Panc1 (cell line): ENCODE measurements around the gene OR4D2. TPM values are rescaled to one million over a fixed set of nuclear protein-coding genes. Genes with fewer than 3 reads are reported as not detected.
A peak's percentile ranks its signal among the peaks of the same experiment; 100 is the strongest.
"Not testable (repeated sequence)": the region's sequence is repeated elsewhere in the genome, so short reads cannot be mapped to it uniquely, and the experiment has no call there.

Experiments used
- ATAC-seq: fragments of 200-7000 bp; cut with Tn5 transposase; 2 replicates; pipeline ENCODE4 v1.9.1; 2020; ENCODE audit warnings: mild to moderate bottlenecking, moderate library complexity
- BruUV-seq: library from RNA; stranded (reverse); fragments of 400-500 nt; replicated peaks from 2 replicates; lab custom pipeline; 2021; lab: Mats Ljungman, UMichigan
- CTCF ChIA-PET: fragments of 300-600 bp; sonication (Branson Sonifier 250); formaldehyde crosslinking; loops from one replicate; lab custom pipeline; 2022; ENCODE audit warnings: antibody characterized with exemption; lab: Charles Lee
- POLR2A ChIA-PET: fragments of 300-600 bp; sonication (Branson Sonifier 250); formaldehyde crosslinking; loops from one replicate; lab custom pipeline; 2022; ENCODE audit warnings: antibody characterized with exemption; lab: Charles Lee
- DNase-seq: peaks from one replicate; pipeline ENCODE4 v3.0.0-alpha.2; 2010; ENCODE audit warnings: low read depth, low spot score
- H3K27ac ChIP-seq: 2 replicates; pipeline ENCODE4 v1.5.1; 2011; ENCODE audit warnings: mild to moderate bottlenecking, low read length, inconsistent platforms
- H3K27me3 ChIP-seq: fragments of 200-500 bp; sonication (Bioruptor generic); 2 replicates; pipeline ENCODE4 v1.6.0; 2014; ENCODE audit warnings: low read length, inconsistent platforms; ENCODE audit not compliant: control insufficient read depth, insufficient read depth
- H3K36me3 ChIP-seq: fragments of 200-500 bp; sonication (Bioruptor generic); 2 replicates; pipeline ENCODE4 v1.5.1; 2014; ENCODE audit warnings: inconsistent platforms, mild to moderate bottlenecking, low read length, moderate library complexity; ENCODE audit not compliant: control insufficient read depth, insufficient read depth
- H3K4me1 ChIP-seq: 2 replicates; pipeline ENCODE4 v1.5.1; 2011; ENCODE audit warnings: inconsistent platforms, mild to moderate bottlenecking, low read length, moderate library complexity; ENCODE audit not compliant: control insufficient read depth, insufficient read depth
- H3K4me3 ChIP-seq, 2 experiments: 2 replicates each; pipeline ENCODE4 v1.5.1; 2011 to 2012; ENCODE audit warnings: low read depth in 2 of 2, low read length in 2 of 2, mild to moderate bottlenecking in 2 of 2, inconsistent platforms in 1 of 2, moderate library complexity in 1 of 2
- H3K9me3 ChIP-seq: fragments of 200-500 bp; sonication (Bioruptor generic); 2 replicates; pipeline ENCODE4 v1.5.1; 2014; ENCODE audit warnings: low read depth, mild to moderate bottlenecking, inconsistent platforms, low read length, moderate library complexity; ENCODE audit not compliant: control insufficient read depth, insufficient read depth
- POLR2AphosphoS5 ChIP-seq: IDR thresholded peaks from 2 replicates; pipeline ENCODE4 v1.6.1; 2012; ENCODE audit warnings: mild to moderate bottlenecking, low read depth, low read length, moderate library complexity
- SIN3A ChIP-seq: IDR thresholded peaks from 2 replicates; pipeline ENCODE4 v1.6.1; 2012; ENCODE audit warnings: low read depth, mild to moderate bottlenecking, low read length, moderate library complexity, borderline replicate concordance; ENCODE audit not compliant: insufficient read depth
- TCF7L2 ChIP-seq: IDR thresholded peaks from 2 replicates; pipeline ENCODE4 v1.6.1; 2011; ENCODE audit warnings: mild to moderate bottlenecking, low read depth, low read length, inconsistent platforms
- in situ Hi-C: cut with HindIII; loops from 2 replicates; pipeline ENCODE4 v1.10.0; 2016; ENCODE audit warnings: low sequenced_read_pairs, low pct_unique_long_range_greater_than_20kb
- intact Hi-C: fragments of 100-400 bp; cut with micrococcal nuclease; formaldehyde crosslinking; loops from one replicate; pipeline ENCODE4 v1.10.0; 2022; ENCODE audit not compliant: unreplicated experiment
- total RNA-seq: library from RNA; stranded (reverse); gene quantifications from one replicate; pipeline ENCODE4 v1.2.1, GENCODE V29; 2021; ENCODE audit not compliant: unreplicated experiment
- TF ChIP-seq, protein P1 (sequence below), 2 experiments: IDR thresholded peaks; 2 replicates each; pipeline ENCODE4 v1.6.1; 2011 to 2012; ENCODE audit warnings: low read depth in 2 of 2, control low read depth in 1 of 2, low read length in 1 of 2, mild to moderate bottlenecking in 1 of 2, moderate library complexity in 1 of 2; ENCODE audit not compliant: insufficient read depth in 1 of 2
- TF ChIP-seq, protein P2 (sequence below): fragments of 450-650 bp; IDR thresholded peaks from 2 replicates; pipeline ENCODE4 v1.5.1; 2017; ENCODE audit warnings: mild to moderate bottlenecking

OR4D2 gene
- total RNA-seq, 1 experiment from 2014 or later, result not detected

DNA sequence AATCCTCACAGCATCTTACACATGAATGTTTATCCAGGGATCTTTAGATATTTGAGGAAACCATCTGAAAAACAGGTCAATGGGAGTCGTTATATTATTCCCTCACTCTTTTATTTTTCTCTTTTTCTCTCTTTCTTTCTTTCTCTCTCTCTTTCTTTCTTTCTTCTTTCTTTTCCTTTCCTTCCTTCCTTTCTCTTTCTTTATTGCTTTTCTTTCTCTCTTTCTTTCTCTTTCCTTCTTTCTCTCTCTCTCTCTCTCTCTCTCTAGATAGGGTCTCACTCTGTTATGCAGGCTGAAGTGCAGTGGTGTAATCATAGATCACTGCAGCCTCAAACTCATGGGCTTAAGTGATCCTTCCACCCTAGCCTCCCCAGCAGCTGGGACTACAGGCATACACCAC is 38.9 kb upstream of the OR4D2 start:
- Histone ChIP-seq H3K36me3 (no peaks in the 10 kb centered on the region), H3K4me1 (no peaks in the 10 kb centered on the region), H3K9me3 (no peaks in the 10 kb centered on the region), H3K27ac (no peak overlapping the region), H3K27me3 (peaks cover 27% of the 10 kb centered on the region), H3K4me3 (no peak overlapping the region)
- no peak for ATAC-seq
- in situ Hi-C loops, result no loop called here
- DNase-seq, result no peak
- BruUV-seq, result no TSS peak
- ChIA-PET CTCF (no interaction called here), POLR2A (no interaction called here)
- TF ChIP-seq, protein P1, sequence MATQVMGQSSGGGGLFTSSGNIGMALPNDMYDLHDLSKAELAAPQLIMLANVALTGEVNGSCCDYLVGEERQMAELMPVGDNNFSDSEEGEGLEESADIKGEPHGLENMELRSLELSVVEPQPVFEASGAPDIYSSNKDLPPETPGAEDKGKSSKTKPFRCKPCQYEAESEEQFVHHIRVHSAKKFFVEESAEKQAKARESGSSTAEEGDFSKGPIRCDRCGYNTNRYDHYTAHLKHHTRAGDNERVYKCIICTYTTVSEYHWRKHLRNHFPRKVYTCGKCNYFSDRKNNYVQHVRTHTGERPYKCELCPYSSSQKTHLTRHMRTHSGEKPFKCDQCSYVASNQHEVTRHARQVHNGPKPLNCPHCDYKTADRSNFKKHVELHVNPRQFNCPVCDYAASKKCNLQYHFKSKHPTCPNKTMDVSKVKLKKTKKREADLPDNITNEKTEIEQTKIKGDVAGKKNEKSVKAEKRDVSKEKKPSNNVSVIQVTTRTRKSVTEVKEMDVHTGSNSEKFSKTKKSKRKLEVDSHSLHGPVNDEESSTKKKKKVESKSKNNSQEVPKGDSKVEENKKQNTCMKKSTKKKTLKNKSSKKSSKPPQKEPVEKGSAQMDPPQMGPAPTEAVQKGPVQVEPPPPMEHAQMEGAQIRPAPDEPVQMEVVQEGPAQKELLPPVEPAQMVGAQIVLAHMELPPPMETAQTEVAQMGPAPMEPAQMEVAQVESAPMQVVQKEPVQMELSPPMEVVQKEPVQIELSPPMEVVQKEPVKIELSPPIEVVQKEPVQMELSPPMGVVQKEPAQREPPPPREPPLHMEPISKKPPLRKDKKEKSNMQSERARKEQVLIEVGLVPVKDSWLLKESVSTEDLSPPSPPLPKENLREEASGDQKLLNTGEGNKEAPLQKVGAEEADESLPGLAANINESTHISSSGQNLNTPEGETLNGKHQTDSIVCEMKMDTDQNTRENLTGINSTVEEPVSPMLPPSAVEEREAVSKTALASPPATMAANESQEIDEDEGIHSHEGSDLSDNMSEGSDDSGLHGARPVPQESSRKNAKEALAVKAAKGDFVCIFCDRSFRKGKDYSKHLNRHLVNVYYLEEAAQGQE (IDR thresholded peaks at IDR 0.05; ENCODE audit: insufficient read depth in 1 of 2, low read depth in 2 of 2, low read length in 1 of 2), result no peak
- TF ChIP-seq, protein P2, sequence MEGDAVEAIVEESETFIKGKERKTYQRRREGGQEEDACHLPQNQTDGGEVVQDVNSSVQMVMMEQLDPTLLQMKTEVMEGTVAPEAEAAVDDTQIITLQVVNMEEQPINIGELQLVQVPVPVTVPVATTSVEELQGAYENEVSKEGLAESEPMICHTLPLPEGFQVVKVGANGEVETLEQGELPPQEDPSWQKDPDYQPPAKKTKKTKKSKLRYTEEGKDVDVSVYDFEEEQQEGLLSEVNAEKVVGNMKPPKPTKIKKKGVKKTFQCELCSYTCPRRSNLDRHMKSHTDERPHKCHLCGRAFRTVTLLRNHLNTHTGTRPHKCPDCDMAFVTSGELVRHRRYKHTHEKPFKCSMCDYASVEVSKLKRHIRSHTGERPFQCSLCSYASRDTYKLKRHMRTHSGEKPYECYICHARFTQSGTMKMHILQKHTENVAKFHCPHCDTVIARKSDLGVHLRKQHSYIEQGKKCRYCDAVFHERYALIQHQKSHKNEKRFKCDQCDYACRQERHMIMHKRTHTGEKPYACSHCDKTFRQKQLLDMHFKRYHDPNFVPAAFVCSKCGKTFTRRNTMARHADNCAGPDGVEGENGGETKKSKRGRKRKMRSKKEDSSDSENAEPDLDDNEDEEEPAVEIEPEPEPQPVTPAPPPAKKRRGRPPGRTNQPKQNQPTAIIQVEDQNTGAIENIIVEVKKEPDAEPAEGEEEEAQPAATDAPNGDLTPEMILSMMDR, result no peak
- TF ChIP-seq TCF7L2 (no peak), POLR2AphosphoS5 (no peak)
- intact Hi-C loops, result loop anchor here (1.0 kb wide), 1 partner anchor 8 kb away; no protein-coding TSS in a partner anchor

DNA sequence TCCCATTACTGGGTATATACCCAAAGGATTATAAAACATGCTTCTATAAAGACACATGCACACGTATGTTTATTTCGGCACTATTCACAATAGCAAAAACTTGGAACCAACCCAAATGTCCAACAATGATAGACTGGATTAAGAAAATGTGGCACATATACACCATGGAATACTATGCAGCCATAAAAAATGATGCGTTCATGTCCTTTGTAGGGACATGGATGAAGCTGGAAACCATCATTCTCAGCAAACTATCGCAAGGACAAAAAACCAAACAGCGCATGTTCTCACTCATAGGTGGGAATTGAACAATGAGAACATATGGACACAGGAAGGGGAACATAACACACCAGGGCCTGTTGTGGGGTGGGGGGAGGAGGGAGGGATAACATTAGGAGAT is 34.1 kb upstream of the OR4D2 start:
- ATAC-seq, DNase-seq, H3K9me3 ChIP-seq, H3K27ac ChIP-seq, POLR2A ChIA-PET, H3K36me3 ChIP-seq, in situ Hi-C loops, BruUV-seq, intact Hi-C loops, H3K4me1 ChIP-seq, H3K4me3 ChIP-seq, CTCF ChIA-PET: not testable (repeated sequence)
- peaks cover 37% of the 10 kb centered on the region for H3K27me3 ChIP-seq

DNA sequence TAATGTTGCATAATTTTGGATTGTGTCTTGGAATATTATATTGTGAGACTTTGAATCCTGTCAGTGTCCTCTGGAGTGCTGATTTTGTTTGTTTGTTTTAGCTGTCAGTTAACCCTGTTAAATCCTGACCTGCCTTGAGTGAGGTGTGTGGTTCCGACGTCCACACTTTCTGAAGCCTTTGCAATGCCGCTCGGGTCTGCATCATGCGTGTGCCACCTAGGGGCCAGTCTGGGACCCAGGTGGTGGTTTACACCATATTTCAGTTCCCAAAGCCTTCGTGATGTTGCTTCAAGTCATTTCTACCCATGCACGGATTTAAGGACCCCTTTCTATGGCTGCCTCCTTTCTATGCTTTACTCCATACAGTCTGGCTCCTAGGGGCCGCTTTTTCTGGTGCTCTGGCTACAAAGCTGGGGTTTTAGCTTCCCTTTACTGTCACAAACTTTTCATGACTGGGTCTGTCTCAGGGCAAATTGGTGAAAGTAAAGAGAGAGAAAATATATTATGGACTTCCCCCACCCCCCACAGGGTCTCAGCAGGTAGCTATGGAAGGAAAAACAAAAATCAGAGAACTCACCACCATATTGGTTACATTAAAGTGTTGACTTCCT is 30.0 kb upstream of the OR4D2 start:
- Histone ChIP-seq H3K27me3 (peaks cover 42% of the 10 kb centered on the region), H3K4me3 (no peak overlapping the region), H3K36me3 (no peaks in the 10 kb centered on the region), H3K9me3 (no peaks in the 10 kb centered on the region), H3K4me1 (no peaks in the 10 kb centered on the region), H3K27ac (no peak overlapping the region)
- intact Hi-C loops, result loop anchor here (1.0 kb wide), 1 partner anchor 8 kb away; no protein-coding TSS in a partner anchor
- BruUV-seq, result no TSS peak
- TF ChIP-seq POLR2AphosphoS5 (no peak), SIN3A (no peak), TCF7L2 (peak; percentile 44; the same call in 1 of the 2 replicates)
- TF ChIP-seq, protein P2, result peak; percentile 82
- TF ChIP-seq, protein P1 (IDR thresholded peaks at IDR 0.05; ENCODE audit: insufficient read depth in 1 of 2, low read depth in 2 of 2, low read length in 1 of 2), result no peak
- DNase-seq (no peak), ATAC-seq (peak; percentile 95)
- POLR2A ChIA-PET, result no interaction called here
- in situ Hi-C loops, result no loop called here
- CTCF ChIA-PET, result interaction anchor here (0.6 kb wide), 1 partner anchor 1697 kb away, joined by 13 read pairs; no protein-coding TSS in a partner anchor
